PC-3 (cell line): Measurements from ENCODE around the gene SPHKAP.

Experiments used
- EZH2phosphoT487 ChIP-seq: fragments of 300-600 bp; sonication (generic); IDR thresholded peaks from 2 replicates; pipeline ENCODE4 v1.6.1; 2018; ENCODE audit warnings: mild to moderate bottlenecking, antibody characterized with exemption, low read length, borderline replicate concordance
- TF ChIP-seq, protein P1 (sequence below): fragments of 300-600 bp; sonication (generic); conservative IDR thresholded peaks from 2 replicates; pipeline ENCODE4 v1.5.1; 2017; ENCODE audit warnings: antibody characterized with exemption, low read depth, mild to moderate bottlenecking, low read length

DNA sequence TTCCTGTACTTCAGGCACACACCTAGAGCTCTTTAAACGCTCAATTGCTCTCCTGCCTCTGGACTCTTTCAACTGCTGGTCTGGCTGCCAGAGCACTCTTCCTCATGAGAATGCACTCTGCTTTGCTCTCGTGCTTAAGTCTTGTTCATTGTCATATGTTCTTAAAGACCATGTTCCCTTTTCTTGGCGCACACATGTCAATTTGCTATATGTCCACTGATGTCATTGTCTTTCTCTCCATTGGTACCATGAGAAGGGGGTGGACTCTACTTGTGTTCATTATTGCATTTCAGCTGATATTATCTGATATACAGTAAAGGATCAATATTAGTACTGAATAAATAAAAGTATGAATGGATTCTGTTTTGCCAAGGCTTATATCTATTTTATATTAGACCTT is 16.8 kb downstream of the SPHKAP start:
- TF ChIP-seq, protein P1, sequence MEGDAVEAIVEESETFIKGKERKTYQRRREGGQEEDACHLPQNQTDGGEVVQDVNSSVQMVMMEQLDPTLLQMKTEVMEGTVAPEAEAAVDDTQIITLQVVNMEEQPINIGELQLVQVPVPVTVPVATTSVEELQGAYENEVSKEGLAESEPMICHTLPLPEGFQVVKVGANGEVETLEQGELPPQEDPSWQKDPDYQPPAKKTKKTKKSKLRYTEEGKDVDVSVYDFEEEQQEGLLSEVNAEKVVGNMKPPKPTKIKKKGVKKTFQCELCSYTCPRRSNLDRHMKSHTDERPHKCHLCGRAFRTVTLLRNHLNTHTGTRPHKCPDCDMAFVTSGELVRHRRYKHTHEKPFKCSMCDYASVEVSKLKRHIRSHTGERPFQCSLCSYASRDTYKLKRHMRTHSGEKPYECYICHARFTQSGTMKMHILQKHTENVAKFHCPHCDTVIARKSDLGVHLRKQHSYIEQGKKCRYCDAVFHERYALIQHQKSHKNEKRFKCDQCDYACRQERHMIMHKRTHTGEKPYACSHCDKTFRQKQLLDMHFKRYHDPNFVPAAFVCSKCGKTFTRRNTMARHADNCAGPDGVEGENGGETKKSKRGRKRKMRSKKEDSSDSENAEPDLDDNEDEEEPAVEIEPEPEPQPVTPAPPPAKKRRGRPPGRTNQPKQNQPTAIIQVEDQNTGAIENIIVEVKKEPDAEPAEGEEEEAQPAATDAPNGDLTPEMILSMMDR, result no peak
- no peak for TF ChIP-seq EZH2phosphoT487
